ENCODE results near the gene PTPRS.

DNA sequence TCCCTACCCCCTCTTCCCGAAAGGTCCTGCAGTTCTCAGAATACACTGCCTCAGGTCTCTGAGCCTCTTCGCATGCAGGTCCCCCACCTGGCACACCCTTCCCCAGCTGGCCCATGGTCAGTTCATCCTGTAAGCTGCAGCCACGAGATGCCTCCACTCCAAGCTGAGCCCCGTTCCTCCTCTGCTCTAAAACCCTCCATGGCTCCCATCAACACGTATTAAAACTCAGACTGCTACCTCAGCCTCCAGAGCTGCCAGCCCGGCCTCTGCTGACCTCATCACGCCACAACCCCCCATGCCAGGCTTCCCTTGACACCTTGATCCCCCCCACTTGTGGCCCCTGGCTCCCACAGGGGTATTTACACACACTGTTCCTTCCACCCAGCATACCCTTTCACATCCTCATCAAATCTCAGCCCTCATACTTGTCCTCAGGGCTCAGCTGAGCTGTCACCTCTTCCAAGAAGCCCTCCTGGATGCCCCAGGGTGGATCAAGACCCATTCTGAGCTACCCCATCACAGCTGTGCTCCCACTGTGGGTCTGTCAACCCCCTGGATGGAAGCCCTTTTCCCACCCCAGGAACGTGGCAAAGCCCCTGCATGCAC, 48.9 kb downstream of the PTPRS start:
- no peak for TF ChIP-seq POLR2A (IDR thresholded peaks at IDR 0.05)
- TF ChIP-seq, protein P1, sequence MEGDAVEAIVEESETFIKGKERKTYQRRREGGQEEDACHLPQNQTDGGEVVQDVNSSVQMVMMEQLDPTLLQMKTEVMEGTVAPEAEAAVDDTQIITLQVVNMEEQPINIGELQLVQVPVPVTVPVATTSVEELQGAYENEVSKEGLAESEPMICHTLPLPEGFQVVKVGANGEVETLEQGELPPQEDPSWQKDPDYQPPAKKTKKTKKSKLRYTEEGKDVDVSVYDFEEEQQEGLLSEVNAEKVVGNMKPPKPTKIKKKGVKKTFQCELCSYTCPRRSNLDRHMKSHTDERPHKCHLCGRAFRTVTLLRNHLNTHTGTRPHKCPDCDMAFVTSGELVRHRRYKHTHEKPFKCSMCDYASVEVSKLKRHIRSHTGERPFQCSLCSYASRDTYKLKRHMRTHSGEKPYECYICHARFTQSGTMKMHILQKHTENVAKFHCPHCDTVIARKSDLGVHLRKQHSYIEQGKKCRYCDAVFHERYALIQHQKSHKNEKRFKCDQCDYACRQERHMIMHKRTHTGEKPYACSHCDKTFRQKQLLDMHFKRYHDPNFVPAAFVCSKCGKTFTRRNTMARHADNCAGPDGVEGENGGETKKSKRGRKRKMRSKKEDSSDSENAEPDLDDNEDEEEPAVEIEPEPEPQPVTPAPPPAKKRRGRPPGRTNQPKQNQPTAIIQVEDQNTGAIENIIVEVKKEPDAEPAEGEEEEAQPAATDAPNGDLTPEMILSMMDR (IDR thresholded peaks at IDR 0.05) = no peak

All from lower leg skin (tissue), 3 donors.